A549 treated with AZD2906 at 1 μM for 4 hours (cell line): ENCODE data around the gene SPRR1B. TPM values are rescaled to one million over a fixed set of nuclear protein-coding genes. Genes with fewer than 3 reads are reported as not detected.

Experiments
- total RNA-seq: library from RNA; stranded (reverse); fragments of 200-300 nt; extraction: Qiagen RNA extraction; gene quantifications from 5 replicates; pipeline ENCODE4 v1.2.3, GENCODE V29; 2022

The SPRR1B gene
- not detected in 5 replicates for total RNA-seq

DNA sequence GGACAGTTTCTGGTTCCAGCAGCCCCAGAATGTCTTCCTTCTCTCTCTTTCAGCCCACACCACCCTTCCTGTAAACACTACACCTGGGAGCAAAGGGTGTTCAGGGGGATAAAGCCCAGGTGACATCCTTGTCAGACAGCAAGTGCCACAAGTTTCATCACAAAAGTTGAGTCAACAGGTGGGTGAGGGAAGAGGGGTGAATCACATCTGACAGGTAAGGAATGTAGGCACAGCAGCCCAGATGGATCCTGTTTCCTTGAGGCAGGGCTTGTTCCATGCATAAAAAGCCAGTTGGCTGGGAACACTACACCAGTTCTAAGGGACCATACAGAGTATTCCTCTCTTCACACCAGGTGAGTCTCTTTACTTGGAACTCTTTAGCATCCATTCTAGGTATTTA lies at the start of gene SPRR1B:
Gene SPRR1B (plus strand): TSS at position 309 of the 400 bp plus-strand sequence. CDS start 1,143 bp downstream, outside the sequence.

GRCh38 chr1:152983743-152984142 lies 47.3 kb upstream of the SPRR1B start, which contains the start of gene SPRR1A:
Gene SPRR1A, plus strand, starts transcription at chr1:152984081. Its CDS starts 1,150 bp downstream, at chr1:152985231.

GRCh38 chr1:153001382-153001781 lies 29.6 kb upstream of the SPRR1B start, which contains the start of gene SPRR3:
Gene SPRR3, plus strand, starts transcription at chr1:153001749. Its CDS starts 1,272 bp downstream, at chr1:153003021.

GRCh38 chr1:153040950-153041631 lies 10.1 kb downstream of the SPRR1B start, which contains the start of gene SPRR2D:
Gene SPRR2D, minus strand, starts transcription at chr1:153041120. Its CDS starts 774 bp downstream, at chr1:153040346.

DNA sequence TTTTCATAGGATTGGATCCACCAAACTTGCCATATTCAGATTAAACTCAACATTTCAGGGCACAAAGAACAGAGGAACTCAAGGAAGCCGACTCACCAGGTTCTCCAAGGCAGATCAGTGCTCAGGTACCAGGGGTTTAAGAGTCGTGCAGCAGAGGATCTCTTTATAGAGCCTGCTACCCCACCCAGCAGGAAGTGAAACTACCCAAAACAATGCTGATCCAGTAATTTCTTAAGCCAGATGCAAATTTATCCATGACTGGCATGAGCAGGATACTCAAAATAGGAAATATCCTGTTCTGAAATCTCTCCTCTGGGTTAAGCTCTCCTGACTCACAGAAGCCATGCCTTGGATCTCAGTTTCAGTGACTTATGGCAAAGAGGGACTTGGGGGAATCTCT lies 26.4 kb downstream of the SPRR1B start, which contains the start of gene SPRR2A:
Gene SPRR2A (minus strand): TSS at position 138 of the 400 bp plus-strand sequence. CDS start 777 bp downstream, outside the sequence.

DNA sequence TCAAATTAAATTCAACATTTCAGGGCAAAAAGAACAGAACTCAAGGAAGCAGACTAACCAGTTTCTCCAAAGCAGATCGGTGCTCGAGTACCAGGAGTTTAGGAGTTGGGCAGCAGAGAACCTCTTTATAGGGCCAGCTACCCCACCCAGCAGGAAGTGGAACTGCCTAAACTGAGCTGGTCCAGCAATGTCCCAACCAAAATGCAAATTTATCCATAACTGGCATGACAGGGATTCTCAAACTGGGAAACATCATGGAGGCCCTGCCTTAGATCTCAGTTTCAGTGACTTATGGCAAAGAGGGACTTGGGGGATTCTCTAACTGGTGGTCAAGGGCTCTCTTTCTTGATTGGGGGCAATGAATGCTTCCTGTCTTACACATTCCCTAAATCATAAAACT lies 40.5 kb downstream of the SPRR1B start, which contains the start of gene SPRR2B:
Gene SPRR2B (minus strand): TSS at position 101 of the 400 bp plus-strand sequence. CDS start 772 bp downstream, outside the sequence.

Other genes with a start within 250 kb of the SPRR1B start
- gene LCE1E, start 244.9 kb upstream of the SPRR1B start, total RNA-seq, result 0.32 TPM in 1 of 5 replicates, not detected in the others
- gene LCE1D, start 234.5 kb upstream of the SPRR1B start, total RNA-seq, result not detected in 5 replicates
- 0.22 TPM in 1 of 5 replicates, not detected in the others for gene LCE1C, start 224.6 kb upstream of the SPRR1B start, total RNA-seq
- 0.06 to 0.10 TPM (median 0.08 TPM) in 3 of 5 replicates, not detected in the others for gene LCE1B, start 219.2 kb upstream of the SPRR1B start, total RNA-seq
- not detected in 5 replicates for gene LCE1A, start 203.7 kb upstream of the SPRR1B start, total RNA-seq
- not detected in 5 replicates for gene LCE6A, start 188.3 kb upstream of the SPRR1B start, total RNA-seq
- not detected in 5 replicates for gene LCE7A, start 171.2 kb upstream of the SPRR1B start, total RNA-seq
- not detected in 5 replicates for gene SMCP, start 152.9 kb upstream of the SPRR1B start, total RNA-seq
- gene IVL, start 122.7 kb upstream of the SPRR1B start, total RNA-seq, result 0.06 to 0.18 TPM (median 0.11 TPM) in 4 of 5 replicates, not detected in the other
- not detected in 5 replicates for gene SPRR5, start 84.0 kb upstream of the SPRR1B start, total RNA-seq
- gene SPRR4, start 60.6 kb upstream of the SPRR1B start, total RNA-seq, result not detected in 5 replicates
- not detected in 5 replicates for gene SPRR1A, start 47.1 kb upstream of the SPRR1B start, total RNA-seq
- not detected in 5 replicates for gene SPRR3, start 29.5 kb upstream of the SPRR1B start, total RNA-seq
- not detected in 5 replicates for gene SPRR2D, start 9.9 kb downstream of the SPRR1B start, total RNA-seq
- not detected in 5 replicates for gene SPRR2A, start 26.3 kb downstream of the SPRR1B start, total RNA-seq
- gene SPRR2B, start 40.4 kb downstream of the SPRR1B start, total RNA-seq, result not detected in 5 replicates
- gene SPRR2E, start 63.3 kb downstream of the SPRR1B start, total RNA-seq, result not detected in 5 replicates
- gene SPRR2F, start 82.3 kb downstream of the SPRR1B start, total RNA-seq, result not detected in 5 replicates
- not detected in 5 replicates for gene SPRR2G, start 119.7 kb downstream of the SPRR1B start, total RNA-seq
- not detected in 5 replicates for gene LELP1, start 172.2 kb downstream of the SPRR1B start, total RNA-seq
- gene PRR9, start 186.4 kb downstream of the SPRR1B start, total RNA-seq, result 0.05 TPM in 1 of 5 replicates, not detected in the others
- 0.06 TPM in 1 of 5 replicates, not detected in the others for gene LORICRIN, start 228.5 kb downstream of the SPRR1B start, total RNA-seq